ENCODE measurements around the gene TEX26. TPM values are rescaled to one million over a fixed set of nuclear protein-coding genes. Genes with fewer than 3 reads are reported as not detected.

The TEX26 gene
- polyA plus RNA-seq, 1 donor from 2014 or later = not detected

DNA sequence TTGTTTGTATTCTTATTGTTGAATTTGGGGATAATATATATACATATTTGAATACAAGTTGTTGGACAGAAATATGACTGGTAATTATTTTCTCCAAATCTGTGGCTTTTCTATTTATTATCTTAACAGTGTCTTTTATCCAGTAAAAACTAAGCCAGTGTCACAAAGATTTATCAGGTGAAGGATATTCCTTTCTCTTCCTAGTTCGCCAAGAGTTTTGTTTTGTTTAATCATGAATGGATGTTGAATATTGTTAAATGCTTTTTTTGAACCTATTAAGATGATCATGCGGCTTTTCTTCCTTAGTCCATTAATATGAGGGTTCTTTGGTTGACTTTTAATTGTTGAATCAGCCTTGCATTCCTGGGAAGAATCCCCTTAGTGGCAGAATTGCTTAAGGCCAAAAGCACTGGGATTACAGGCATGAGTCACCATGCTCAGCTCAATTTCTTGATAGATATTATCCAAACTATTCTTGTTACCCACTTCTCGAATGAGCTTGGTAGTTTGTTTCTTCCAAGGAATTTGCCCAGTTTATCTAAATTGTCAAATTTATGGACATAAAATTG is 53.3 kb downstream of the TEX26 start:
- Histone ChIP-seq H3K9ac (ENCODE audit: low read length) (no peak overlapping the region), H3K4me2 (ENCODE audit: low read length) (no peak overlapping the region)

GRCh38 chr13:30991184-30991583 is 58.7 kb downstream of the TEX26 start:
- H4K20me1 ChIP-seq (ENCODE audit: insufficient read depth) = no peaks in the 10 kb centered on the region
- H2AFZ ChIP-seq (ENCODE audit: low read depth, low read length) = no peak overlapping the region
- H3K9me3 ChIP-seq (ENCODE audit: low read length) = no peaks in the 10 kb centered on the region
- TF ChIP-seq, protein P1, sequence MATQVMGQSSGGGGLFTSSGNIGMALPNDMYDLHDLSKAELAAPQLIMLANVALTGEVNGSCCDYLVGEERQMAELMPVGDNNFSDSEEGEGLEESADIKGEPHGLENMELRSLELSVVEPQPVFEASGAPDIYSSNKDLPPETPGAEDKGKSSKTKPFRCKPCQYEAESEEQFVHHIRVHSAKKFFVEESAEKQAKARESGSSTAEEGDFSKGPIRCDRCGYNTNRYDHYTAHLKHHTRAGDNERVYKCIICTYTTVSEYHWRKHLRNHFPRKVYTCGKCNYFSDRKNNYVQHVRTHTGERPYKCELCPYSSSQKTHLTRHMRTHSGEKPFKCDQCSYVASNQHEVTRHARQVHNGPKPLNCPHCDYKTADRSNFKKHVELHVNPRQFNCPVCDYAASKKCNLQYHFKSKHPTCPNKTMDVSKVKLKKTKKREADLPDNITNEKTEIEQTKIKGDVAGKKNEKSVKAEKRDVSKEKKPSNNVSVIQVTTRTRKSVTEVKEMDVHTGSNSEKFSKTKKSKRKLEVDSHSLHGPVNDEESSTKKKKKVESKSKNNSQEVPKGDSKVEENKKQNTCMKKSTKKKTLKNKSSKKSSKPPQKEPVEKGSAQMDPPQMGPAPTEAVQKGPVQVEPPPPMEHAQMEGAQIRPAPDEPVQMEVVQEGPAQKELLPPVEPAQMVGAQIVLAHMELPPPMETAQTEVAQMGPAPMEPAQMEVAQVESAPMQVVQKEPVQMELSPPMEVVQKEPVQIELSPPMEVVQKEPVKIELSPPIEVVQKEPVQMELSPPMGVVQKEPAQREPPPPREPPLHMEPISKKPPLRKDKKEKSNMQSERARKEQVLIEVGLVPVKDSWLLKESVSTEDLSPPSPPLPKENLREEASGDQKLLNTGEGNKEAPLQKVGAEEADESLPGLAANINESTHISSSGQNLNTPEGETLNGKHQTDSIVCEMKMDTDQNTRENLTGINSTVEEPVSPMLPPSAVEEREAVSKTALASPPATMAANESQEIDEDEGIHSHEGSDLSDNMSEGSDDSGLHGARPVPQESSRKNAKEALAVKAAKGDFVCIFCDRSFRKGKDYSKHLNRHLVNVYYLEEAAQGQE (IDR thresholded peaks at IDR 0.05; ENCODE audit: borderline replicate concordance) = no peak
- TF ChIP-seq POLR2AphosphoS5 (IDR thresholded peaks at IDR 0.05) (no peak), RAD21 (conservative IDR thresholded peaks at IDR 0.05) (no peak), CTCF (IDR thresholded peaks at IDR 0.05; ENCODE audit: poor library complexity, severe bottlenecking) (no peak), SMC3 (conservative IDR thresholded peaks at IDR 0.05; ENCODE audit: poor library complexity) (no peak), EP300 (conservative IDR thresholded peaks at IDR 0.05; ENCODE audit: poor library complexity, severe bottlenecking) (no peak), EZH2 (IDR thresholded peaks at IDR 0.05; ENCODE audit: borderline replicate concordance, insufficient read depth, low read length, poor library complexity, severe bottlenecking) (no peak), MXI1 (conservative IDR thresholded peaks at IDR 0.05; ENCODE audit: poor library complexity, severe bottlenecking) (no peak)
- H3K9me2 ChIP-seq (ENCODE audit: insufficient read depth, low read length) = no peaks in the 10 kb centered on the region
- H3K9ac ChIP-seq (ENCODE audit: low read length) = no peak overlapping the region
- no peaks in the 10 kb centered on the region for H3K36me3 ChIP-seq (ENCODE audit: insufficient read depth, low read length)
- no peaks in the 10 kb centered on the region for H3K79me2 ChIP-seq (replicated peaks; ENCODE audit: insufficient read depth, low read length)
- no peaks in the 10 kb centered on the region for H3K27me3 ChIP-seq (ENCODE audit: insufficient read depth, low read depth, low read length)
- H3F3A ChIP-seq (ENCODE audit: insufficient read depth, low read length, poor library complexity, severe bottlenecking) = no peaks in the 10 kb centered on the region
- no peak overlapping the region for H3K4me2 ChIP-seq (ENCODE audit: low read length)
- H3K27ac ChIP-seq (ENCODE audit: low read length) = no peak overlapping the region
- H3K4me3 ChIP-seq (ENCODE audit: low read length) = no peak overlapping the region

More for the DNA sequence above, 53.3 kb downstream of the TEX26 start:
- no peak overlapping the region for H2AFZ ChIP-seq (ENCODE audit: low read depth, low read length)
- H3K79me2 ChIP-seq (replicated peaks; ENCODE audit: insufficient read depth, low read length) = no peaks in the 10 kb centered on the region
- TF ChIP-seq RAD21 (conservative IDR thresholded peaks at IDR 0.05) (no peak), POLR2AphosphoS5 (IDR thresholded peaks at IDR 0.05) (no peak), SMC3 (conservative IDR thresholded peaks at IDR 0.05; ENCODE audit: poor library complexity) (no peak), MXI1 (conservative IDR thresholded peaks at IDR 0.05; ENCODE audit: poor library complexity, severe bottlenecking) (no peak), EP300 (conservative IDR thresholded peaks at IDR 0.05; ENCODE audit: poor library complexity, severe bottlenecking) (no peak), EZH2 (IDR thresholded peaks at IDR 0.05; ENCODE audit: borderline replicate concordance, insufficient read depth, low read length, poor library complexity, severe bottlenecking) (no peak), CTCF (IDR thresholded peaks at IDR 0.05; ENCODE audit: poor library complexity, severe bottlenecking) (no peak), TAF1 (IDR thresholded peaks at IDR 0.05; ENCODE audit: low read depth) (no peak)
- TF ChIP-seq, protein P1 (IDR thresholded peaks at IDR 0.05; ENCODE audit: borderline replicate concordance) = no peak
- H3K36me3 ChIP-seq (ENCODE audit: insufficient read depth, low read length) = no peaks in the 10 kb centered on the region
- H3F3A ChIP-seq (ENCODE audit: insufficient read depth, low read length, poor library complexity, severe bottlenecking) = no peaks in the 10 kb centered on the region
- H3K9me3 ChIP-seq (ENCODE audit: low read length) = no peaks in the 10 kb centered on the region
- no peaks in the 10 kb centered on the region for H3K9me2 ChIP-seq (ENCODE audit: insufficient read depth, low read length)
- H4K20me1 ChIP-seq (ENCODE audit: insufficient read depth) = no peaks in the 10 kb centered on the region
- no peak overlapping the region for H3K4me3 ChIP-seq (ENCODE audit: low read length)
- H3K27ac ChIP-seq (ENCODE audit: low read length) = no peak overlapping the region
- no peaks in the 10 kb centered on the region for H3K27me3 ChIP-seq (ENCODE audit: insufficient read depth, low read depth, low read length)
